Umbilical cord (tissue), 2 donors: ENCODE results near the gene FAHD2A. TPM values are rescaled to one million over a fixed set of nuclear protein-coding genes. Genes with fewer than 3 reads are reported as not detected.
"Not testable (repeated sequence)": the region's sequence is repeated elsewhere in the genome, so short reads cannot be mapped to it uniquely, and the experiment has no call there.

Experiments used
- DNase-seq: peaks from one replicate; pipeline ENCODE4 v3.0.0-alpha.2; 2015; ENCODE audit warnings: low spot score
- total RNA-seq: library from RNA; depleted of rRNA; stranded (reverse); fragments of >200 nt; gene quantifications from one replicate; pipeline ENCODE4 v1.2.3, GENCODE V29; 2014; ENCODE audit warnings: low replicate concordance; ENCODE audit not compliant: insufficient read depth

The FAHD2A gene
- 16.9 TPM for total RNA-seq

GRCh38 chr2:95402370-95403203, at the start of gene FAHD2A:
Gene FAHD2A, plus strand, starts transcription at chr2:95402708. Its CDS starts 2,851 bp downstream, at chr2:95405559.
- DNase-seq: peak; percentile 96

- DNase-seq: no peak
Measured at GRCh38 chr2:95353055-95353575, 49.4 kb upstream of the FAHD2A start.

GRCh38 chr2:95353613-95354468, 48.7 kb upstream of the FAHD2A start:
- DNase-seq: no peak

- DNase-seq: no peak
Measured at GRCh38 chr2:95354469-95354901, 48.0 kb upstream of the FAHD2A start.

GRCh38 chr2:95354925-95355324, 47.6 kb upstream of the FAHD2A start:
- no peak for DNase-seq

- DNase-seq: not testable (repeated sequence)
Measured at GRCh38 chr2:95355486-95355885, 47.0 kb upstream of the FAHD2A start.

GRCh38 chr2:95356821-95357700, 45.4 kb upstream of the FAHD2A start:
- no peak for DNase-seq

GRCh38 chr2:95357717-95358280, 44.7 kb upstream of the FAHD2A start:
- no peak for DNase-seq

GRCh38 chr2:95359031-95359430, 43.5 kb upstream of the FAHD2A start:
- peak; percentile 81 for DNase-seq

- peak; percentile 21 for DNase-seq
Measured at GRCh38 chr2:95359501-95359930, 43.0 kb upstream of the FAHD2A start.

GRCh38 chr2:95361216-95361980, 41.1 kb upstream of the FAHD2A start:
- no peak for DNase-seq

- DNase-seq: no peak
Measured at GRCh38 chr2:95362486-95362885, 40.0 kb upstream of the FAHD2A start.

- no peak for DNase-seq
Measured at GRCh38 chr2:95366514-95366913, 36.0 kb upstream of the FAHD2A start.

- DNase-seq: no peak
Measured at GRCh38 chr2:95372216-95372829, 30.2 kb upstream of the FAHD2A start.

- no peak for DNase-seq
Measured at GRCh38 chr2:95372845-95373244, 29.7 kb upstream of the FAHD2A start.

- no peak for DNase-seq
Measured at GRCh38 chr2:95374029-95374428, 28.5 kb upstream of the FAHD2A start.

- DNase-seq: no peak
Measured at GRCh38 chr2:95374451-95374920, 28.0 kb upstream of the FAHD2A start.

GRCh38 chr2:95374921-95375471, 27.5 kb upstream of the FAHD2A start:
- peak; percentile 11 for DNase-seq

- DNase-seq: no peak
Measured at GRCh38 chr2:95375532-95376150, 26.9 kb upstream of the FAHD2A start.
